Lung (tissue), 12 donors: ENCODE results near the gene MUC5AC. TPM values are rescaled to one million over a fixed set of nuclear protein-coding genes. Genes with fewer than 3 reads are reported as not detected.
A peak's percentile ranks its signal among the peaks of the same experiment; 100 is the strongest.

ENCODE experiments used
- ATAC-seq: fragments of 200-7000 bp; cut with Tn5 transposase; one replicate; pipeline ENCODE4 v1.9.1; 2020; ENCODE audit warnings: moderate number of reproducible peaks; ENCODE audit not compliant: insufficient read depth, low FRiP score
- DNase-seq, 3 donors: peaks; one replicate each; pipeline ENCODE4 v3.0.0-alpha.2; 2013 to 2017
- H3K27ac ChIP-seq, 2 donors: one replicate each; pipeline ENCODE4 v1.5.1; 2013; ENCODE audit warnings: mild to moderate bottlenecking in 2 of 2, moderate library complexity in 2 of 2, control low read depth in 1 of 2, inconsistent platforms in 1 of 2, low read depth in 1 of 2, low read length in 1 of 2
- H3K27me3 ChIP-seq, 3 donors: one replicate each; pipeline ENCODE4 v1.5.1; 2013; ENCODE audit warnings: low read length in 2 of 3; ENCODE audit not compliant: control insufficient read depth in 3 of 3, insufficient read depth in 3 of 3
- H3K36me3 ChIP-seq, 4 donors: one replicate each; pipeline ENCODE4 v1.5.1; 2013; ENCODE audit warnings: low read length in 4 of 4, mild to moderate bottlenecking in 1 of 4, moderate library complexity in 1 of 4; ENCODE audit not compliant: control insufficient read depth in 4 of 4, insufficient read depth in 4 of 4
- H3K4me1 ChIP-seq, 5 donors: one replicate each; pipeline ENCODE4 v1.5.1; 2013; ENCODE audit warnings: low read length in 5 of 5, mild to moderate bottlenecking in 2 of 5, moderate library complexity in 1 of 5; ENCODE audit not compliant: control insufficient read depth in 5 of 5, insufficient read depth in 5 of 5
- H3K4me3 ChIP-seq: one replicate; pipeline ENCODE4 v1.5.1; 2013; ENCODE audit warnings: mild to moderate bottlenecking, control low read depth, moderate library complexity
- H3K9ac ChIP-seq, 2 donors: one replicate each; pipeline ENCODE4 v1.5.1; 2013; ENCODE audit warnings: low read length in 2 of 2, control low read depth in 1 of 2; ENCODE audit not compliant: insufficient read depth in 1 of 2
- H3K9me3 ChIP-seq, 4 donors: one replicate each; pipeline ENCODE4 v1.5.1; 2013; ENCODE audit warnings: low read length in 3 of 4, mild to moderate bottlenecking in 1 of 4, moderate library complexity in 1 of 4; ENCODE audit not compliant: control insufficient read depth in 4 of 4, insufficient read depth in 3 of 4
- CTCF ChIP-seq: IDR thresholded peaks from 2 replicates; pipeline ENCODE4 v1.5.1; 2012; ENCODE audit warnings: mild to moderate bottlenecking; ENCODE audit errors: control extremely low read depth, extremely low read depth
- WGBS, 2 donors: extraction: QIAGEN DNeasy Blood & Tissue Kit; methylation state at CpG; one replicate each; pipeline ENCODE4 v1.1.7; 2013; 5-methylcytosine and 5-hydroxymethylcytosine counted together
- polyA plus RNA-seq, 2 donors: library from polyadenylated mRNA; stranded (reverse); fragments of 200-250 nt; gene quantifications; one replicate each; pipeline ENCODE4 v1.2.1, GENCODE V29; 2013
- total RNA-seq, 2 donors: library from RNA; depleted of rRNA in 1 of 2; stranded (reverse); fragments of >200 nt in 1 of 2; gene quantifications; one replicate each; pipeline ENCODE4 v1.2.1, GENCODE V29; 2014 to 2021
- donor health status: control.
- donor health status: control.
- donor health status: Bipolar disorder and iron deficiency.
- donor health status: healthy.
- donor health status: DM: yes; HTN: yes; CAD: no.

MUC5AC gene
- total and polyA plus RNA-seq, 4 donors, result 0.46 to 1.3 (median 1.0) TPM

DNA sequence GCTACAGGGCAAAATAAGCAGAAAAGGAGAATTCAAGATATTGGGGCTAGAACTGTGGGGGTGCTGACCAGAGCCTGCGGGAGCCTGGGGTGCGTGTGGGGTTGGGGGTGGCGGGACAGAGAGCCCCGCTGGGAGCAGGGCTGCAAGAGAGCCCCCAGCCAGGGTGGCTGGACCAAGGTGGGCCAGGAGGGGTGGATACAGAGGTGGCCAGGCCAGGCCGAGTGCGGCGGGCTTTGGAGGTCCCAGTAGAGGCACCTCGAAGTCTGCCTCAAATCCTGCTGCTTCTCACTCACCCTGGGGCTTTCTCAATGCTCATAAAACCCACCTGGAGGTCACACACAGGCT is 48.2 kb downstream of the MUC5AC start:
- Histone ChIP-seq H3K36me3 (no peaks in the 10 kb centered on the region), H3K9me3 (peaks cover 0 to 16% (median 0%) of the 10 kb centered on the region in 4 donors), H3K4me1 (no peaks in the 10 kb centered on the region), H3K27me3 (no peaks in the 10 kb centered on the region), H3K27ac (no peak overlapping the region), H3K4me3 (no peak overlapping the region), H3K9ac (no peak overlapping the region)
- TF ChIP-seq CTCF, result no peak
- no peak for DNase-seq
- ATAC-seq, result no peak
- 88 to 93% methylated on average over 8 of the region's 8 CpGs for WGBS, 2 donors

- Histone ChIP-seq H3K4me1 (no peaks in the 10 kb centered on the region), H3K27me3 (no peaks in the 10 kb centered on the region), H3K36me3 (no peaks in the 10 kb centered on the region), H3K27ac (no peak overlapping the region), H3K9me3 (peaks cover 0 to 16% (median 2%) of the 10 kb centered on the region in 4 donors), H3K4me3 (no peak overlapping the region), H3K9ac (no peak overlapping the region)
- 87 to 92% methylated on average over 38 of the region's 38 CpGs for WGBS, 2 donors
- no peak for ATAC-seq
- no peak for TF ChIP-seq CTCF
- peak in 1 of 3 donors; percentile 6 for DNase-seq
Observed at GRCh38 chr11:1206391-1207271, 48.9 kb downstream of the MUC5AC start.

DNA sequence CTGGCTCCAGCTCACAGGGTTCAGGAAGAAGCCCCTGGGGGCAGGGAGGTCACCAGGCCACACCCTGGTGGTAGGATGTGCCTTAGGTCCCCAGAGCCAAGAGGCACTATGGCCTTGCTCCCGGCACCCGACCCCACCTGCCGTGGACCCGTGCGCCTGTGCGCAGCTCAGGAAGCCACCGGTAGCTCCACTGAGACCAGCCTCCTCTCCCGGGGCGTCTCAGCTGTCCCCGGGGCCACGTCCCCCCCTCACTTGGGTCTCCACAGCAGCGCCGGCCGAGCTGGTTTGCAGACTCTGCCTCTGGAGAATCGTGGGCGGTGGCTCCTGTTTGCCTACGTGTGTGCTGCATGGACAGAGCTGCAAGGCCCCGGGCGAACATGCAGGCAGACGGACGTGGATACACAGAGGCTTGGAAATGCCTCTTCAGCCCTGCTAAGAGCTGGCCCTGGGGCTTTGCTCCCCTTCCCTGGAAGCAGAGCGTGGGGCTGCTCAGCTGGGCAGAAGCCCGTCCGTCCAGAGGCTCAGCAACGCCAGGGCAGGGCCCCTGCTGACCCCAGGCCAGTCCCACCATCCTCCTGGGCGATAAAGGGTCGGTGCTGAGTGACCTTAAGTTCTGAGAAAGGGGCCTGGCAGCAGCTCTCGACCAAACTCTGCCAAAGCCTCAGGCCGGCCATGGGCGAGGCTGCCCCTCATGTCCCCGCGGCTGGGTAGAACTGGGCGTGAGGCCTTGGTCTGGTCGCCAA is 49.8 kb downstream of the MUC5AC start:
- TF ChIP-seq CTCF, result no peak
- H3K4me3 ChIP-seq, result no peak overlapping the region
- H3K9ac ChIP-seq, result no peak overlapping the region
- no peak overlapping the region for H3K27ac ChIP-seq
- H3K4me1 ChIP-seq, result no peaks in the 10 kb centered on the region
- no peaks in the 10 kb centered on the region for H3K27me3 ChIP-seq
- 84 to 88% methylated on average over 34 of the region's 34 CpGs for WGBS, 2 donors
- H3K9me3 ChIP-seq, result peaks cover 0 to 16% (median 4%) of the 10 kb centered on the region in 4 donors
- DNase-seq (peak in 1 of 3 donors; percentile 7), ATAC-seq (no peak)
- no peaks in the 10 kb centered on the region for H3K36me3 ChIP-seq
